HCT116 (cell line): ENCODE results near the gene GAGE12E. TPM values are rescaled to one million over a fixed set of nuclear protein-coding genes. Genes with fewer than 3 reads are reported as not detected.
"Not testable (repeated sequence)": the region's sequence is repeated elsewhere in the genome, so short reads cannot be mapped to it uniquely, and the experiment has no call there.

Source experiments
- ATAC-seq: fragments of 200-7000 bp; cut with Tn5 transposase; 2 replicates; pipeline ENCODE4 v1.9.1; 2020; ENCODE audit warnings: mild to moderate bottlenecking, moderate library complexity
- BruUV-seq: library from RNA; stranded (reverse); fragments of 400-500 nt; replicated peaks from 2 replicates; lab custom pipeline; 2021; lab: Mats Ljungman, UMichigan
- CTCF ChIA-PET: fragments of 300-600 bp; sonication (Branson Sonifier 250); formaldehyde crosslinking; loops from one replicate; lab custom pipeline; 2021; ENCODE audit warnings: antibody characterized with exemption; lab: Charles Lee
- POLR2A ChIA-PET: fragments of 300-600, 350-600 bp; sonication (Branson Sonifier 250); formaldehyde crosslinking; loops from one replicate; lab custom pipeline; 2021; ENCODE audit warnings: antibody characterized with exemption; lab: Charles Lee
- RAD21 ChIA-PET, 2 experiments: fragments of 300-600 bp; sonication (Branson Sonifier 250); formaldehyde crosslinking; loops; one replicate each; lab custom pipeline; 2023; ENCODE audit warnings: low total read pairs in 2 of 2; ENCODE audit not compliant: uncharacterized antibody in 2 of 2, unreplicated experiment in 2 of 2, low non-redundant PET in 1 of 2; lab: Charles Lee
- DNase-seq: peaks from one replicate; pipeline ENCODE4 v3.0.0-alpha.2; 2010; ENCODE audit warnings: low read depth, low spot score
- H2AFZ ChIP-seq: fragments of 200-600 bp; shearing (Covaris generic), sonication (generic); 2 replicates; pipeline ENCODE4 v1.6.1; 2017; ENCODE audit warnings: low read depth, mixed run types, mixed read lengths, antibody characterized with exemption, low read length; ENCODE audit not compliant: poor library complexity, severe bottlenecking
- H3K27ac ChIP-seq: 2 replicates; pipeline ENCODE4 v1.5.1; 2012; ENCODE audit warnings: low read depth, low read length
- H3K27me3 ChIP-seq: fragments of 200-600 bp; sonication (generic); 2 replicates; pipeline ENCODE4 v1.6.1; 2016; ENCODE audit warnings: mixed run types, low read length, mixed read lengths; ENCODE audit not compliant: insufficient read depth
- H3K36me3 ChIP-seq, 2 experiments: fragments of 200-500 bp in 1 of 2; fragments of 200-600 bp in 1 of 2; sonication (Bioruptor generic) in 1 of 2; sonication (generic) in 1 of 2; 2 replicates each; pipeline versions ENCODE4 v1.5.1 to v1.6.1; 2014 to 2016; ENCODE audit warnings: low read length in 2 of 2, inconsistent platforms in 1 of 2, mixed read lengths in 1 of 2, mixed run types in 1 of 2; ENCODE audit not compliant: insufficient read depth in 2 of 2, control insufficient read depth in 1 of 2
- H3K4me1 ChIP-seq, 2 experiments: fragments of 200-600 bp in 1 of 2; sonication (generic) in 1 of 2; 2 replicates each; pipeline versions ENCODE4 v1.5.1 to v1.6.1; 2012 to 2017; ENCODE audit warnings: low read length in 2 of 2, inconsistent platforms in 1 of 2, mild to moderate bottlenecking in 1 of 2, mixed read lengths in 1 of 2, mixed run types in 1 of 2, moderate library complexity in 1 of 2; ENCODE audit not compliant: insufficient read depth in 2 of 2, control insufficient read depth in 1 of 2
- H3K4me2 ChIP-seq: fragments of 200-600 bp; sonication (generic); 2 replicates; pipeline ENCODE4 v1.6.1; 2017; ENCODE audit warnings: mixed run types, low read length, mixed read lengths
- H3K4me3 ChIP-seq, 2 experiments: fragments of 200-600 bp in 1 of 2; sonication (generic) in 1 of 2; replicated peaks in 1 of 2; 2 replicates each; pipeline ENCODE4 v1.5.1; 2011 to 2016; ENCODE audit warnings: low read length in 2 of 2, control low read depth in 1 of 2, low read depth in 1 of 2, mild to moderate bottlenecking in 1 of 2, mixed read lengths in 1 of 2, mixed run types in 1 of 2
- H3K79me2 ChIP-seq: fragments of 200-600 bp; sonication (generic); 2 replicates; pipeline ENCODE4 v1.6.1; 2017; ENCODE audit warnings: mild to moderate bottlenecking, mixed run types, low read length, moderate library complexity, mixed read lengths; ENCODE audit not compliant: insufficient read depth
- H3K9ac ChIP-seq: fragments of 200-600 bp; sonication (generic); 2 replicates; pipeline ENCODE4 v1.6.1; 2016; ENCODE audit warnings: low read length, mixed read lengths
- H3K9me2 ChIP-seq: fragments of 200-600 bp; sonication (generic), shearing (Covaris generic); 2 replicates; pipeline ENCODE4 v1.6.1; 2017; ENCODE audit warnings: mixed run types, mild to moderate bottlenecking, moderate library complexity; ENCODE audit not compliant: insufficient read depth
- H3K9me3 ChIP-seq, 2 experiments: fragments of 200-500 bp in 1 of 2; fragments of 200-600 bp in 1 of 2; sonication (Bioruptor generic) in 1 of 2; sonication (generic) in 1 of 2; 2 replicates each; pipeline ENCODE4 v1.6.1; 2014 to 2017; ENCODE audit warnings: low read length in 2 of 2, mixed read lengths in 2 of 2, inconsistent platforms in 1 of 2, low read depth in 1 of 2, mild to moderate bottlenecking in 1 of 2, mixed run types in 1 of 2, moderate library complexity in 1 of 2; ENCODE audit not compliant: control insufficient read depth in 1 of 2, insufficient read depth in 1 of 2
- H4K20me1 ChIP-seq: fragments of 200-600 bp; sonication (generic), shearing (Covaris generic); 2 replicates; pipeline ENCODE4 v1.6.1; 2017; ENCODE audit warnings: mixed run types, mild to moderate bottlenecking, moderate library complexity; ENCODE audit not compliant: insufficient read depth
- intact Hi-C: fragments of 100-400 bp; cut with micrococcal nuclease; formaldehyde crosslinking; loops from 2 replicates; pipeline ENCODE4 v1.10.0; 2022
- total RNA-seq: library from RNA; stranded (reverse); gene quantifications from one replicate; pipeline ENCODE4 v1.2.1, GENCODE V29; 2021; ENCODE audit not compliant: unreplicated experiment

GAGE12E gene
- total RNA-seq, 1 experiment from 2014 or later = not detected

DNA sequence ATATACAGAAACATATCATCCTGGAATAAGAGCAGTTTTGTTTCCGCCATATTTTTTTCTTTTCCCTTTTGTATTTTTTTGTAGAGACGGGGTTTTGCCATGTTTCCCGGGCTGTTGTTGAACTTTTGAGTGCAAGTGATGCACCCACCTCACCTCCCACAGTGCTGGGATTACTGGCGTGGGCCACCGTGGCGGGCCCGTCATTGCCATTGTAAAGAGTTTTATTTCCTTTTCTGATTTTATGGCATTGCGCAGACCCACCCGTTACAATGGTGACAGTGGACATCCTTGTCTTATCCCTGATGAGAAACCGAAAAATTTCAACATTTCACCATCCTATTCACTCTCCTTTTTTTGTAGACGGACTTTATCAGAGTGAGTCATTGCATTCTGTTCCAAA lies 17.6 kb downstream of the GAGE12E start:
- H3K4me1 ChIP-seq, DNase-seq, H3K9me2 ChIP-seq, POLR2A ChIA-PET, CTCF ChIA-PET, H3K9ac ChIP-seq, H3K79me2 ChIP-seq, H3K9me3 ChIP-seq, H3K4me3 ChIP-seq, H2AFZ ChIP-seq, BruUV-seq, H3K27ac ChIP-seq, H3K4me2 ChIP-seq, intact Hi-C loops, H3K27me3 ChIP-seq, RAD21 ChIA-PET, H4K20me1 ChIP-seq, H3K36me3 ChIP-seq, ATAC-seq: not testable (repeated sequence)

DNA sequence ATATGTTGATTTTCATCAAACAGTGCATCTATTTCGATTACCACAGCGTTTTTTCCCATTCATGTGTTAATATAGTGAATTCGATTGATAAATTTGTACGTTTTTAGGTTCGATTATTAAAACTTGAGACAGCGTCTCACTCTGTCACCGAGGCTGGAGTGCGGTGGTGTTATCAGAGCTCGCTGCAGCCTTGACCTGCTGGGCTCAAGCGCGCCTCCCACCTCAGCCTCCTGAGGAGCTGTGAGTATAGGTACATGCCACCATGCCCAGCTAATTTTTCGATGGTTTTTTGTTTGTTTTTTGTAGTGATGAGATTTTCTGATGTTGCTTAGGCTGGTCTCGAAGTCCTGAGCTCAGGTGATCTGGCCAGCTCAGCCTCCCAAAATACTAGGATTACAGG lies 18.1 kb downstream of the GAGE12E start:
- H3K27me3 ChIP-seq, H3K9ac ChIP-seq, H3K9me2 ChIP-seq, ATAC-seq, POLR2A ChIA-PET, H4K20me1 ChIP-seq, H3K4me2 ChIP-seq, H3K27ac ChIP-seq, H3K79me2 ChIP-seq, H3K4me3 ChIP-seq, H3K4me1 ChIP-seq, DNase-seq, H3K36me3 ChIP-seq, CTCF ChIA-PET, BruUV-seq, intact Hi-C loops, H3K9me3 ChIP-seq, RAD21 ChIA-PET, H2AFZ ChIP-seq: not testable (repeated sequence)

DNA sequence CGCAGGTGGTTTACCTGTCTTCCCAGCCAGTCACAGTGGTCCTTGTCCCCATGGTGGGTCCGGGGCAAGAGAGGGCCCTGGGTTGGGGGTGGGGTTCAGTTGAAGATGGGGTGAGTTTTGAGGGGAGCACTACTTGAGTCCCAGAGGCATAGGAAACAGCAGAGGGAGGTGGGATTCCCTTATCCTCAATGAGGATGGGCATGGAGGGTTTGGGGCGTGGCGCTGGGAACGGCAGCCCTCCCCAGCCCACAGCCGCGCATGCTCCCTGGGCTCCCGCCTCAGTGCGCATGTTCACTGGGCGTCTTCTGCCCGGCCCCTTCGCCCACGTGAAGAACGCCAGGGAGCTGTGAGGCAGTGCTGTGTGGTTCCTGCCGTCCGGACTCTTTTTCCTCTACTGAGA lies 19.0 kb downstream of the GAGE12E start, which contains the start of gene GAGE12G:
Gene GAGE12G (plus strand): TSS at position 301 of the 400 bp plus-strand sequence. CDS start 1,155 bp downstream, outside the sequence.
- H3K4me2 ChIP-seq, H4K20me1 ChIP-seq, POLR2A ChIA-PET, CTCF ChIA-PET, H3K4me3 ChIP-seq, intact Hi-C loops, H3K79me2 ChIP-seq, BruUV-seq, H3K27ac ChIP-seq, RAD21 ChIA-PET, H3K27me3 ChIP-seq, DNase-seq, H3K9ac ChIP-seq, H3K4me1 ChIP-seq, H2AFZ ChIP-seq, H3K36me3 ChIP-seq, H3K9me3 ChIP-seq, ATAC-seq, H3K9me2 ChIP-seq: not testable (repeated sequence)

DNA sequence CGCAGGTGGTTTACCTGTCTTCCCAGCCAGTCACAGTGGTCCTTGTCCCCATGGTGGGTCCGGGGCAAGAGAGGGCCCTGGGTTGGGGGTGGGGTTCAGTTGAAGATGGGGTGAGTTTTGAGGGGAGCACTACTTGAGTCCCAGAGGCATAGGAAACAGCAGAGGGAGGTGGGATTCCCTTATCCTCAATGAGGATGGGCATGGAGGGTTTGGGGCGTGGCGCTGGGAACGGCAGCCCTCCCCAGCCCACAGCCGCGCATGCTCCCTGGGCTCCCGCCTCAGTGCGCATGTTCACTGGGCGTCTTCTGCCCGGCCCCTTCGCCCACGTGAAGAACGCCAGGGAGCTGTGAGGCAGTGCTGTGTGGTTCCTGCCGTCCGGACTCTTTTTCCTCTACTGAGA lies 28.6 kb downstream of the GAGE12E start, which contains the start of gene GAGE12H:
Gene GAGE12H (plus strand): TSS at position 301 of the 400 bp plus-strand sequence. CDS start 1,155 bp downstream, outside the sequence.
- H3K79me2 ChIP-seq, CTCF ChIA-PET, H3K9me2 ChIP-seq, H4K20me1 ChIP-seq, H3K36me3 ChIP-seq, H2AFZ ChIP-seq, H3K9ac ChIP-seq, intact Hi-C loops, RAD21 ChIA-PET, H3K27me3 ChIP-seq, POLR2A ChIA-PET, H3K4me3 ChIP-seq, H3K4me1 ChIP-seq, H3K27ac ChIP-seq, H3K4me2 ChIP-seq, BruUV-seq, DNase-seq, H3K9me3 ChIP-seq, ATAC-seq: not testable (repeated sequence)
